HepG2 (cell line): ENCODE results near the gene TKFC. TPM values are rescaled to one million over a fixed set of nuclear protein-coding genes. Genes with fewer than 3 reads are reported as not detected.

ENCODE experiments used
- ATF1 ChIP-seq: IDR thresholded peaks from 2 replicates; pipeline ENCODE4 v1.6.1; 2016; ENCODE audit warnings: mild to moderate bottlenecking, control low read depth
- ATF7 ChIP-seq, 2 experiments: fragments of 450-650 bp in 1 of 2; sonication (generic) in 1 of 2; formaldehyde crosslinking in 1 of 2; IDR thresholded peaks; 2 replicates each; pipeline versions ENCODE4 v1.4.0 to v1.6.1; 2016 to 2020; ENCODE audit warnings: antibody characterized with exemption in 1 of 2, mild to moderate bottlenecking in 1 of 2, missing genetic modification reagents in 1 of 2
- ELF3 ChIP-seq: IDR thresholded peaks from 2 replicates; pipeline ENCODE4 v1.6.1; 2016; ENCODE audit warnings: missing genetic modification reagents, missing compliant biosample characterization
- GATAD1 ChIP-seq: IDR thresholded peaks from 2 replicates; pipeline ENCODE4 v1.6.1; 2016; ENCODE audit warnings: missing genetic modification reagents, missing compliant biosample characterization
- HCFC1 ChIP-seq: fragments of 150-350 bp; IDR thresholded peaks from 2 replicates; pipeline ENCODE4 v1.6.1; 2014; ENCODE audit warnings: low read depth, low read length
- NCOA2 ChIP-seq: sonication (generic); formaldehyde crosslinking; IDR thresholded peaks from 2 replicates; pipeline ENCODE4 v1.8.0; 2022; ENCODE audit warnings: inconsistent platforms
- NFIB ChIP-seq: sonication (generic); formaldehyde crosslinking; IDR thresholded peaks from 2 replicates; pipeline ENCODE4 v1.9.0; 2021; ENCODE audit warnings: missing genetic modification reagents, mild to moderate bottlenecking, borderline replicate concordance
- NKX3-1 ChIP-seq: sonication (generic); formaldehyde crosslinking; IDR thresholded peaks from 2 replicates; pipeline ENCODE4 v1.5.0; 2020; ENCODE audit warnings: missing genetic modification reagents
- PLRG1 ChIP-seq: fragments of 450-650 bp; conservative IDR thresholded peaks from 2 replicates; pipeline ENCODE4 v1.6.1; 2016
- RAD21 ChIP-seq: fragments of 450-650 bp; formaldehyde crosslinking; IDR thresholded peaks from 2 replicates; pipeline ENCODE4 v1.5.0; 2020; ENCODE audit warnings: mild to moderate bottlenecking
- RFXANK ChIP-seq: IDR thresholded peaks from 2 replicates; pipeline ENCODE4 v1.6.1; 2016
- SATB2 ChIP-seq: sonication (generic); formaldehyde crosslinking; IDR thresholded peaks from 2 replicates; pipeline ENCODE4 v1.5.0; 2020; ENCODE audit warnings: missing genetic modification reagents
- SP4 ChIP-seq: sonication (generic); formaldehyde crosslinking; IDR thresholded peaks from 2 replicates; pipeline ENCODE4 v1.8.1; 2023; ENCODE audit warnings: mild to moderate bottlenecking, missing genetic modification reagents
- THAP9 ChIP-seq: sonication (generic); formaldehyde crosslinking; IDR thresholded peaks from 2 replicates; pipeline ENCODE4; 2020; ENCODE audit warnings: missing genetic modification reagents, mild to moderate bottlenecking, borderline replicate concordance
- ZBTB34 ChIP-seq: sonication (generic); formaldehyde crosslinking; IDR thresholded peaks from 2 replicates; pipeline ENCODE4 v1.8.0; 2022; ENCODE audit warnings: mild to moderate bottlenecking, missing genetic modification reagents
- ZNF256 ChIP-seq: sonication (generic); formaldehyde crosslinking; conservative IDR thresholded peaks from 2 replicates; pipeline ENCODE4 v1.4.0; 2020; ENCODE audit warnings: missing genetic modification reagents
- ZNF558 ChIP-seq: sonication (generic); formaldehyde crosslinking; IDR thresholded peaks from 2 replicates; pipeline ENCODE4 v1.9.0; 2022; ENCODE audit warnings: mild to moderate bottlenecking, missing genetic modification reagents, borderline replicate concordance
- ZNF782 ChIP-seq: sonication (generic); formaldehyde crosslinking; IDR thresholded peaks from 2 replicates; pipeline ENCODE4 v1.4.0; 2020; ENCODE audit warnings: missing genetic modification reagents, mild to moderate bottlenecking, borderline replicate concordance
- ZNF790 ChIP-seq: sonication (generic); formaldehyde crosslinking; IDR thresholded peaks from 2 replicates; pipeline ENCODE4 v1.8.0; 2022; ENCODE audit warnings: missing genetic modification reagents, mild to moderate bottlenecking, borderline replicate concordance
- ZSCAN21 ChIP-seq: sonication (generic); formaldehyde crosslinking; IDR thresholded peaks from 2 replicates; pipeline ENCODE4 v1.8.0; 2022; ENCODE audit warnings: mild to moderate bottlenecking, missing genetic modification reagents, moderate library complexity, borderline replicate concordance
- ZSCAN22 ChIP-seq: sonication (generic); formaldehyde crosslinking; IDR thresholded peaks from 2 replicates; pipeline ENCODE4 v1.4.0; 2020; ENCODE audit warnings: mild to moderate bottlenecking, missing genetic modification reagents
- ZZZ3 ChIP-seq: sonication (generic); formaldehyde crosslinking; IDR thresholded peaks from 2 replicates; pipeline ENCODE4 v1.4.0; 2020; ENCODE audit warnings: missing genetic modification reagents, mild to moderate bottlenecking, borderline replicate concordance
- polyA plus RNA-seq, 8 experiments: library from polyadenylated mRNA; depleted of rRNA in 3 of 8; stranded (reverse) in 7 of 8; unstranded in 1 of 8; fragments of >200 nt; fragmentation: Illumina TruSeq in 4 of 8; extraction: Trizol in 4 of 8; gene quantifications; 2 replicates each; pipeline versions ENCODE4 v1.2.1 to v1.2.3, GENCODE V29; 2011 to 2016; ENCODE audit warnings: low read depth in 4 of 8, missing spikeins in 1 of 8, mixed read lengths in 1 of 8; ENCODE audit not compliant: insufficient read depth in 1 of 8
- total RNA-seq, 5 experiments: library from RNA; depleted of rRNA; stranded (reverse); fragments of >200 nt; fragmentation: Illumina TruSeq; extraction: Trizol; gene quantifications; 2 replicates each; pipeline ENCODE4 v1.2.3, GENCODE V29; 2016; ENCODE audit warnings: low read depth in 1 of 5
- TF ChIP-seq, protein P1 (sequence below): IDR thresholded peaks from 2 replicates; pipeline ENCODE4 v1.6.1; 2016; ENCODE audit warnings: mild to moderate bottlenecking, missing biosample characterization, missing genetic modification reagents
- TF ChIP-seq, protein P2 (sequence below): sonication (generic); formaldehyde crosslinking; IDR thresholded peaks from 2 replicates; pipeline ENCODE4 v1.8.1; 2023; ENCODE audit warnings: mild to moderate bottlenecking, missing genetic modification reagents

Gene TKFC
- total and polyA plus RNA-seq, 2 of the 13 experiments (the other 11 are each of a cell fraction or from before 2014, with no cell fraction given): 147 to 197 TPM

DNA sequence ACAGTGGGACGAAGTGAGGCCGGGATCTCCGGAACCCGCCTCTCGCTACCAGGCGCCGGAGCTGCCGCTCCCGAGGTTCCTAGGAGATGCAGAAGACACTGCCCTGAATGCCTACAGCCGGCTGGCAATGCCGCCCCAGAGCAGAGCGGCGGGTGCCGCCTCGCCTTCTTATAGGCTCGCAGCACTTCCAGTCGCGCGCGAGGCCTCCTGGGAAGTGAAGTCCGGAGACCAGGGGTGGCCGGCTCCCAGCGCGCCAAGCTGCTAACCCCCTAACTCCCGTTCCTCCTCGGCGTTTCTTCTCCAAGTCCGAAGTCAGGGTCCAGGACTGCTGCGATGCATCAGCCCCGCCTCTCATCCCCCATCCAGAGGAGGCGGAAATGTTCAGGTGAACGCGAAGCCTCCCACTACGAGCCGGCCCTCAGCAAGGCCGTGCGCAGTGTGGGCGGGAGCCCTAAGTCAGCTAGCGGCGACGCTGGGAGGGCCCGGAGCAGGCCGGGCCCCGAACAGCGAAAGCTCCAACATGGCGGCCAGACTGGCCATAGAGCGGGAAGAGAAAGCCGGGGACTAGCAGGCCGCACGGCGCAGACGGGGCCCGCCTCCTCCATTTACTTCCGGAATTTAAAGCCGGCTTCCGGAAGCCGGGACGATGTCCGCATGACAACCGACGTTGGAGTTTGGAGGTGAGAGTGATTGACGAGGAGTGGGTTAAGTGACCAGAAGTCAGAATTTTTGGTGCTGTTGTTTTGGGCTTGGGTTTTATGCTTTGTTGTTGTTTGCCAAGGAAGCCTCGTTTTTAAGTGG is 28.9 kb downstream of the TKFC start, which contains the start of the genes CYB561A3 and TMEM138 (continued):
- TF ChIP-seq SATB2 (CRISPR knock-in tag): peak; percentile 62
- TF ChIP-seq ATF1 (CRISPR knock-in tag): 0 out of 2 replicates have a peak, but pooled peaks have one; percentile 28
- 0 out of 2 replicates have a peak, but pooled peaks have one; percentile 66 for TF ChIP-seq ZNF790 (CRISPR knock-in tag)
- TF ChIP-seq, protein P1, sequence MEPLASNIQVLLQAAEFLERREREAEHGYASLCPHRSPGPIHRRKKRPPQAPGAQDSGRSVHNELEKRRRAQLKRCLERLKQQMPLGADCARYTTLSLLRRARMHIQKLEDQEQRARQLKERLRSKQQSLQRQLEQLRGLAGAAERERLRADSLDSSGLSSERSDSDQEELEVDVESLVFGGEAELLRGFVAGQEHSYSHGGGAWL (CRISPR knock-in tag): peak; percentile 73
- TF ChIP-seq NKX3-1 (CRISPR knock-in tag): peak; percentile 68; the same call in 1 of the 2 replicates
- TF ChIP-seq ZZZ3 (CRISPR knock-in tag): peak; percentile 87; the same call in 1 of the 2 replicates
- no peak for TF ChIP-seq NFIB (CRISPR knock-in tag)
- peak; percentile 65; the same call in 1 of the 2 replicates for TF ChIP-seq ZNF256
- TF ChIP-seq, protein P2, sequence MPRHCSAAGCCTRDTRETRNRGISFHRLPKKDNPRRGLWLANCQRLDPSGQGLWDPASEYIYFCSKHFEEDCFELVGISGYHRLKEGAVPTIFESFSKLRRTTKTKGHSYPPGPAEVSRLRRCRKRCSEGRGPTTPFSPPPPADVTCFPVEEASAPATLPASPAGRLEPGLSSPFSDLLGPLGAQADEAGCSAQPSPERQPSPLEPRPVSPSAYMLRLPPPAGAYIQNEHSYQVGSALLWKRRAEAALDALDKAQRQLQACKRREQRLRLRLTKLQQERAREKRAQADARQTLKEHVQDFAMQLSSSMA: peak; percentile 64
- peak; percentile 89; the same call in 1 of the 2 replicates for TF ChIP-seq THAP9 (CRISPR knock-in tag)
- no peak for TF ChIP-seq PLRG1
- peak; percentile 11; the same call in 1 of the 2 replicates for TF ChIP-seq NCOA2
- TF ChIP-seq GATAD1: peak; percentile 84
- peak; percentile 67 for TF ChIP-seq ZSCAN21 (CRISPR knock-in tag)
- TF ChIP-seq RAD21 (CRISPR knock-in tag): no peak; the same call in 1 of the 2 replicates
- TF ChIP-seq ZSCAN22 (CRISPR knock-in tag): no peak
- TF ChIP-seq ZNF782 (CRISPR knock-in tag): no peak
- TF ChIP-seq ZNF558 (CRISPR knock-in tag): 0 out of 2 replicates have a peak, but pooled peaks have one; percentile 76
- peak; percentile 79 for TF ChIP-seq SP4 (CRISPR knock-in tag)
- 0 out of 2 replicates have a peak, but pooled peaks have one; percentile 26 for TF ChIP-seq ZBTB34 (CRISPR knock-in tag)
- TF ChIP-seq RFXANK: 0 out of 2 replicates have a peak, but pooled peaks have one; percentile 32
- TF ChIP-seq ELF3 (CRISPR knock-in tag): peak; percentile 82
- peak; percentile 60 for TF ChIP-seq HCFC1
- no peak for TF ChIP-seq ATF7 (IDR thresholded peaks at IDR 0.05)
- 0 out of 2 replicates have a peak, but pooled peaks have one; percentile 35 for TF ChIP-seq ATF7 (CRISPR knock-in tag; IDR thresholded peaks at IDR 0.05)
